GM19397 (cell line): ENCODE measurements around the gene CCDC188.

ENCODE experiments used
- ATAC-seq: cut with Tn5 transposase; IDR thresholded peaks from one replicate; pipeline ENCODE4 v1.9.1; 2021; ENCODE audit warnings: mild to moderate bottlenecking, moderate library complexity; ENCODE audit not compliant: unreplicated experiment

The CCDC188 gene

DNA sequence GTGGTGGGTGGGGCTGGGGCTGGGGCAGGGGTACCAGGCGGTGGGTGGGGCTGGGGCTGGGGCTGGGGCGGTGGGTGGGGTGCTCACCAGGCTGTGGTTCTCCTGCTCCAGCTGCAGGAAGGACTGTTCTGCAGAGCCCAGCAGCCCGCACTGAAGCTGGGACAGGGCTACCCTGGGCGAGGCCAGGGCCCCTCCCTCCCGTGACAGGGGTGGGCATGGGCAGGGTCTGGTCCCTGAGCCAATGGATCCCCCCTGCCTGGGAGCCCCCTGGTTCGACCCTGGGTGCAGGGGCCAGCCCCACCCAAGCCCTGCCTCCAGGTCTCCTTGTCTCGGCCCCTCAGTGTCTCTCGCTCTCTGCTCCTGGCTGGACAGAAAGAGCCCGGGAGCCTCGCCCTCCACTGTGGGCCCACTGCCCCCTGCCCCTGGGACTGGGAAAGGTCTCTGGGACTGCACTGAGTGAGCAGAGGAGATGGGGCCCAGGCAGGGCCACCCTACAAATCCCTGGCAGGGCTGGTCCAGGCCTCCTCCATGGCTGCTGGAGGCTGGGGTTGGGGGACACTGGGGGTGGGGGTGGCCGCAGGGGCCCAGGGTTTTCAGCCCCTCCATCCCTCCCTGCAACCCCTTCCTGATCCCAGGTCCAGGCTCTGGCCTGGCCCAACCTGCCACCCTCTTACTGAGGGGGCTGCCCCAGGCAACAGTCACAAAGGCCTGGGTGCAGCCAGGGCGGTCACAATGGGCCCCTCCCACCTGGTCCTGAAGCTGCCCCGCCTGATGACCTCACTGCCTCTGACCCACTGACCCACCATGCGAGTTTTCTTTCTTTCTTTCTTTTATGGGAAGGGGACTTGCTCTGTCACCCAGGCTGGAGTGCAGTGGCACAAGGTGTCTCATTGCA is at the start of gene CCDC188:
TSS of gene CCDC188 (minus strand) at position 675 of the 895 bp plus-strand sequence. CDS start at position 606, 69 bp downstream.
- ATAC-seq, result no peak

DNA sequence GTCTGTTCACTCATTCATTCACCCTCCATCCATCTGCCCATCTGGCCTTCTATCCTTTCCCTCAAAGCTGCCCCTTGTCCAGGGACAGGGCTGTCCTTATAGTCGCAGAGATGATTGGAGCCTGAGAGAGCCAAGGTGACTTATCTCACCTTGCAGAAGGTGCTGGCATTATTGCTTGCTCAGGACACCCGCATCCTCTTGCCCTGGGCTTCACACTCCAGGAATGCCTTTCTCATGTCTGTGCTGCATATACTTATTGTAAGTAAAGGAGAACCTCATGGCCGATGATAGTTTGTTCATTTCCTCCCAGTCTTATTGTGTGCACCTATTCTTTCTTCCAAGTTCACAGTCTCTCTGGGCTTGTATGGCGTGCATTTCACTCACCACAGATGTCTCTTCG is 49.1 kb upstream of the CCDC188 start:
- no peak for ATAC-seq

DNA sequence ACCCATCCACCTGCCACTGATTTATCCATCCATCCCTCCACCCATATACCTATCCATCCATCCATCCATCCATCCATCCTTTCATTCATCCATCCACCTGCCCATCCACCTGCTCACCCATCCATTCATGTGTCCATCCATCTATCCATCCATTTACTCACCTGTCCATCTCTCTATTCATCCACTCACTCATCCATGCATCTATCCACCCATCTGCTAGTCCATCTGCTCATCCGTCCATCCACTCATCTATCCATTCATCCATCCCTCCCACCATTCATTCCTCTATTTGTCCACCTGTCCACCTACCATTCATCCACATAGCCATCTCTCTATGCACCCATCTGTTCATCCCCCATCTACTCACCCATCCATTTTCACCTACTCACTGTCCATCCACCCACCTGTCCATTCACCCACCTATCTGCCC is 48.6 kb upstream of the CCDC188 start:
- no peak for ATAC-seq

DNA sequence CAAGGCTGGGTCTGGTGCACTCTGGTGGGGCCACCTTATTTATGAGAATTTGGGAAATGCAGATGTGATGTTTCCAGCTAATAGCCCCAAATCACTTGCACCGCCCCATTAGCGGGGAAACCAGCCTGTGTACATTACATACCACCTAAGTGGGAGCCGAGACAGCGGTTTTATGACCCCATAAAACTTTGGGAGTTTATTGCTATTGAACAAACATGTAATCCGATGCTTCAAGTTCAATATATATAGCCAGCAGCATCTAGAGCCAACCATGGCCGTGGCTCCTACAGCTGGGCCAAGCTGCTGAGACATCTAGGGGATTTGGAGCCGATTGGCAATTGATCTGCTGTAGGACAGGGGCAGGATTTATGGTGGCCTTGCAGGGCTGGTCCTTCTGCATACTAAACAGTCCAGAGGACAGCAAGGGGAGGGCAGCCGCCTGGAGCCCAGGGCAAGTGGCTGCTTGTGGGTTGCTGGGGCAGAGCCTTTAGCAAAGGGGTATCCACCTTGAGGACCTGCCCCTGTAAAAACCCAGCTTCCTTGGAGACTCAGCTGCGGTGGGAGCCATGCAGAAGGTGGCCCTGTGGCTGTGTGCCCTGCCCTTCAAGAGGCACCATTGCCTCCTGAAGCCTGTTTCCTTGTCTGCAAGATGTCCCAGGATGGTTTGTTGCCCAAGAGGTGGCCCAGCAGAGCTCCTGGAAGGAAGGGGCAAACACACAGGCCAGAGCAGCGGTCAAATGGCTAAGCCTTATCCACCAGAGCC is 47.9 kb upstream of the CCDC188 start:
- no peak for ATAC-seq

DNA sequence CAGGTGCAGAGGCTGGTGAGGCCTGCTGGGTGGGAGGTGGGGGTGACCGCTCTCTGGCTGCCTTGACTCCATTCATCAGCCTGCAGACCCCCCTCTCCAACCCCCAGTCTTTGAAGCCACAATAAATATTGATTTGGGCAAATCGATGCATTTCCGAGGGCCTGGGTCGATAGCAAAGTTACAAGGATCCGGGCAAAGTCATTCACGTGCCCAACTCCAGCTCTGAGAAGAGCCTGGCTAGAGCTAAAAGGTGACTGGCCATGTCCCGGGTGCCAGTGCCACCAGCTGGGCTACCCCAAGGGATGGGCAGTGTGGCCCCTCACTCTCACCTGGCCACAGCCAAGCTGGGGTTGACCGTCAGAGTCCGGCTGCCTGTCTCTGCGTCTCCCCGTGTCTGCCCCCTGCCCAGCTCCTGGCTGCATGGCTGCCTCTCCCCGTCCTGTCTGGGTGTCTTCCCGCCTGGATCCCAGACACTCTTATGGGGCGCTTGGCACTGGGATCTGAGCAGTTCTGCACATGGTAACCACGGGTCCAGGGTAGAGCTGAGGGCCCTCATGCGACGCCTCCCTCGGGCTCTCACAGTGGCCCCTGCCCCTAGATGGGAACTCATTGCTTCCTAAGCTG is 46.7 kb upstream of the CCDC188 start:
- ATAC-seq, result no peak

DNA sequence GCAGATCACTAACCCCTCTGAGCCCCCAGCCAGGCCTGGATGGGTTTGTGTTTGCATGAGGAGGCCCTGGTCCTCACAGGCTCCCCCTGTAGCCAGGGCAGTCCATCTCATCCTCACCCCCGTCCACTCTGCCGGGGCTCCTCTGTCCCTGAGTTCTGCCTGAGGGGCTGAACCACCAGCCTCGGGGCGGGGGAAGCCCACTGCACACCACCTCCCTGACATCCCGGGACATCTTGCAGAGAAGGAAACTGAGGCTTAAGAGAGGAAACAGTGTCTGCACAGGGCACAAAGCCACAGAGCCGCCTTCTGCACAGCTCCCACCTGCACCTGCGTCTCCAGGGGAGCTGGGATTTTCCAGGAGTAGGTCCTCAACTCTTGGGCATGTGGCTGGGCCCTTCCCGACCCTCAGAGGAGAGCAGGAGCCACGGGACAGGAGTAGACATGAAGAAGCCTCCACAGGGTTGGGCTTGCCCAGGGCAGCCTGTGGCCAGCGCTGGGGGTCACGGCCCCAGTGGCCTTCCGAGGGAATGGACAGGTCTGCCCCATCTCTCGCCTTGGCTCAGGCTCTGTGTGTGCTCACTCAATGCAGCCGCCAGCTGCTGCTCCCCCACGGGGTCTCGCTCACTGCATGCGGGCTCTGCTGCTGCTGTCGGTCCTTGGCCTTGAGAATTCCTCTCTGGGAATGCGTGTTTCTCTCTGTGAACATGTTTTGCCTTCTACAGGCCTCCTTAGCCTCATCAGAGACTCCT is 45.4 kb upstream of the CCDC188 start:
- no peak for ATAC-seq

DNA sequence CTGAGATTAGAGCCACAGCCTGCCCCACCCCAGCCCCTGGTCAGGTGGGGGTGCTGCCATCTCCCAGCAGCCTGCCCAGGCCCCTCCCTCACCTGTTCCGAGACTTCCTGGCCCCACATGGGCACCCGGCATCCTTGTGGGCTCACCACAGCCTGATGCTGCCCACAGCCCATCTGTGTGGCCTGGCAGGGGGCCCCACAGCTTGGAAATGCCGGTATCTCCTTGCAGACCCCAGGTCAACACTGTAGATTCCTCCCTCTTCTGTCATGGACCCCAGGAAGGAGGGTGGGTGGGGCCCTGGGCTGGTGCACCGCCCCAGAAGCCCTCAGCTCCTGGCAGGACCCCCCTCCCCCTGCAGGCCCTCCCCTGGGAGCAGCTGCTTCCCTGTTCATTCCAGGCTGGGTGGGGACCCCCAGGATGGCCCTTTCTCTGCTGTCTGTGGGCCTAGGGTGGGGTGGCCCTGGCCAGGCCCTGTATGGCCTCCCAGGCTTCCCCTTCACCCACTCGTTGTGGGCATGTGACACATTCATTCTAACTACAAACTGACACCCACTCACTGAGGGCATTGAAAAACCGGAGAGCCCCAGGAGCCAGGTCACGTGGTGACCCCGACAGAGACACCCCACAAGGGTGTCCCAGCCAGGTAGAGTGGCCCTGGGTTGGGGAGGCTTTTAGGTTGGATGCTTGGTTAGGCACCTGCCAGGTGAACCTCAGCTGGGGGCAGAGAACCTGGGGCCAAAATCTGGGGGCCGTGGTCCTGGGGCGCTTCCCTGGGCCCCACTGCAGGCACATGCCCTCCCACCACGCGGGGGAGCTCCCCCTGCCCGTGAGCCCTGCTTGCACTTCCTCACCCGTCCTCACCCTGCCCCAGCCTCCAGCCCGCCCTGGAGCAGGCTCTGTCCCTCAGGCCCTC is 44.1 kb upstream of the CCDC188 start:
- no peak for ATAC-seq

DNA sequence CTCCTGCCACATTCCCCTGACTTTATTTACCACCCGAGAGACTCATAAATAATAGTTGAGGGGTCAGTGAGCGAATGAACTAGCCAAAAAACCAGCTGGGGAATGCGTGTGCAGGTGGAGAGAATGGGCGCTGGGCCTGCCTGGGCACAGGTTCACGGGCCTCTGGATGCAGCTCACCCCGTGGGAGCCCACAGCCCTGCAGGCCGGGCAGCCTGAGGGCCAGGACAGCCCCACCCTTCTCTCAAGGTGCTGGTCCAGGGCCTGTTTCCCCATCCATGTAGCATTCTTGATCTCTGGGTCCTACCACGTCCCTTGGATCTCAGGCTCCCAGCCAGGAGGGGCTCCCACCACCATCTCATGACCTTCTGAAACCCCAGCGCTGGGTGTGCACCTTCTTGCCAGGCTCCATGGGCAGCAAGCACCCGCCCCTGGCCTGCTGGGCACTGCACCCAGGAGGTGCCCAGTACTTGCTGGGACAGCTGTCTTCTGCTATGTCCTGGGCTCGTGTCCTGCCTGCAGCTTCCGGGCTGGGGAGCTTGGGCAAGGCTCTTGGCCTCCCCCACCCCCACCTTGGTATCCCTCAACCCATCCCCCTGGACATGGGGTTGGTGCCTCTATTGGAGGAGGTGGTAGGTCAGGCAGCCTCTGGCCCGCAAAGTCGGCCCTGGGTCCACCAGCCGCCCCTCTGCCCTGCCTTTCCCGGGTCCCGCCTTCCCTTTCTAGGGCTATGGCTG is 43.1 kb upstream of the CCDC188 start:
- ATAC-seq, result no peak

DNA sequence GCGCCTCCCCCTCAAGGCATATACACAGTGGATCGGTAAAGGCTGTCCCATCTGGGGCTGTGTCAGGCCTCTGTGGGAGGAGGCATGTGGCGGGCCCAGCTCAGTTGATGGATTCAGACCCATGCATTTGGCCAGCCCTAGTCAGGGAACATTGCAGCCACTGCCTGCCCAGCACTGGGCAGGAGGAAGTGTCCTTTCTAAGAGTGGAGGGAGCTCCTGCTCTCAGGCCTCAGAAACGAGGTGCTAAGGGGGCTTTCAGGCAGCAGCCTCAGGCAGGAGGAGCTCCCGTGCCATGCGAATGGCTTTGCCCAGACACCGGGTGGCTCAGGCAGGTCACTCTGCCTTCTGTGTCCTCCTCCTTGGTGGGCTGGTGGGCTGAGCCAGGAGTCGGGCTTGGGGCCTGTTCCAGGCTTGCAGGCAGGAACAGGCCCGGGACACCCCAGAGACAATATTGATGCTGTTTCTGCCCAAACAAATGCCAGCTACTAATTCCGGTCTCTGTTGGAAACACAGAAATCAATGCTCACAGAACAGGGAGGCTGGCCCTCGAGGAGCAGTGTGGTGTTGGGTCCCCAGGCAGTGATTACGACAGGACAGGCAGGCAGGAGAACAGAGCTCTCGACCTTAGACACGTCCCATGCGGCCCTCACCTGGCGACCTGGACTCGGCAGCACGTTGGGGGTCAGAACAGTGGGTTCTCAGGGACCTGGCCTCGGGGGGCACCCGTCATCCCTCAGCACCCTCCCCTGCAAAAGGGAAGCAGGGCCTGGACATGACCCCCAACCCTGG is 42.3 kb upstream of the CCDC188 start:
- no peak for ATAC-seq

DNA sequence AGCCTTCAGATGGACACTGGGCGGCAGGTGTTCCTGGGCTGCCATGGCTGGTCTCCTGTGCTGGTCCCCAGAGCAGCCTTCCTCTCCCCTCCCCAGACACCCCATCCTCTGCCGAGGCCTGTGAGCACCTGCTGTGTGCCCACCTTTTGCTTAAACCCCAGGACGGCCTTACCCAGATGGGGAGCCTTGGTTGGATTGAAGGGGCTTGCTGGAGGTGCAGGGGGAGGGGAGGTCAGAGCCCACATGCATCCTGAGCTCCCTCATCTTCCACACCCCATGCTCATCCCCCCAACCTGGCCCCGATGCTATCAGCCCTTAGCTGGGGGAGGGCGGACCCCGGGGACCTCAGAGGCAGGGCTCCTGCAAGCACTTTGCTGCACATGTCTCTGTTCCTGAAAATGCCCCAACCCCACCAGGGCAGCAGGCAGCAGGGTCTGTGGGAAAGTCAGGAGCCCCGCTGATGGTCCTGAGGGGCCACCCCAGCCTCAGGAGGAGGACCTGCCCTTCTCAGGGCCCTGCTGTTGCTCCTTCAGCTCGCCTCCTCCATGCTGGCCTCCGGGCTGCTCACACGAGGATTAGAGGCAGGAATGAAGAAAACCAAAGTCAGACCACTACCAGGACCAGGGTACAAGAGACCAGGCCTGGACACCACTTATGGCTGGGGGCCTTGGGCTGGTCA is 41.6 kb upstream of the CCDC188 start:
- ATAC-seq, result no peak

DNA sequence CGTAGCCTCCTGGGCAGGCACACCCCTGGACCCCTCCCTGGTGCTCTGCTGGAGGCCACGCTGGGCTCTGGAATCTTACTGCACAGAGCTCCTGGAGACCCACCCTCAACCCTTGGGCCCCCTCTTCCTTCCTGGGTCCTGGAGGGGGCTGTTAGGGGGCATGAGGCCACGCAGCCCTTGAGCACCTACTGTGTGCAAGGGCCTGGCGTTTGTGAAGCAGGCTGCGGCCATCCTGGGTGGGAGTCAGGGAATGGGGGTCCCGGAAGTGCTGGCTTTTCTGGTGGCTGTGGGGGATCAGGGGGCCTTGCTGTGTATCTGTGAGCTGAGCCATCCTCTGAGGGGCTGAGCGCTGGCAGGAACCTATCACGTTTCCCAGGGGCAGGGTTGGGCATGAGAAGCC is 40.9 kb upstream of the CCDC188 start:
- no peak for ATAC-seq

DNA sequence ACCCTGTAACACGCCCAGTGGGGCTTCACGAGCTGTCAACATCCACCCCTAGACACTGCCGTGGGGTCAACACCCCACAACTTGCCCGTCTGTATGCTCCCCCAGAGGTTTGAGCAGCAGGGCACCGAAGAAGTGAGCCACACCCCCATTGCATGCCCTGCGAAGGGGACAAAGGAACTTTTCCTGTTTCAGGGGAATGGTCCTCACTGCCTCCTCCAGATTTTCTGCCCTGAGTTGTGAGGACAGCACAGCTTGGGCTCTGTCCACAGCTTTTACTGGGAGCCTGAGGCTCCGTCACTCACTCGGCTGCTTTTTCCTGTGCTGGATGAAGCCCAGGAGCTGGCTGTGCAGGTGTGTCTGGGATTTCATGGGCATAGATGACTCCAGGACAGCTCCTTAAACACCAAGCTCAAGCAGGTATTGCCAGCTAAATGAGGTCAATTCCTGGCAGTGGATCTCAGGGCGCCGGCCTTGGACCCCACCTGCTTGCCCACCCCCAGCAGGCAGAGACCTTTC is 40.2 kb upstream of the CCDC188 start:
- ATAC-seq, result no peak

DNA sequence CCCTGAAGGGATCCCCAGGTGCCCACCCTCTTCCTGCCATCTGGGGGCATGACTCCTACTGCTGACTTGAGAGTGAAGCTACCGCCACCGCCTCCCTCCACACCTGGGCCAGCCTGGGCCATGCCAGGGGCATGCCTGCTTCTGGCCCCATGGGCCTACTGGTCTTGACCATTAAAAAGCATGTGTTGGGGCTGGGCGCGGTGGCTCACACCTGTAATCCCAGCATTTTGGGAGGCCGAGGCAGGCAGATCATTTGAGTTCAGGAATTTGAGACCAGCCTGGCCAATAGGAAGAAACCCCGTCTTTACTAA is 37.7 kb upstream of the CCDC188 start:
- ATAC-seq, result no peak

DNA sequence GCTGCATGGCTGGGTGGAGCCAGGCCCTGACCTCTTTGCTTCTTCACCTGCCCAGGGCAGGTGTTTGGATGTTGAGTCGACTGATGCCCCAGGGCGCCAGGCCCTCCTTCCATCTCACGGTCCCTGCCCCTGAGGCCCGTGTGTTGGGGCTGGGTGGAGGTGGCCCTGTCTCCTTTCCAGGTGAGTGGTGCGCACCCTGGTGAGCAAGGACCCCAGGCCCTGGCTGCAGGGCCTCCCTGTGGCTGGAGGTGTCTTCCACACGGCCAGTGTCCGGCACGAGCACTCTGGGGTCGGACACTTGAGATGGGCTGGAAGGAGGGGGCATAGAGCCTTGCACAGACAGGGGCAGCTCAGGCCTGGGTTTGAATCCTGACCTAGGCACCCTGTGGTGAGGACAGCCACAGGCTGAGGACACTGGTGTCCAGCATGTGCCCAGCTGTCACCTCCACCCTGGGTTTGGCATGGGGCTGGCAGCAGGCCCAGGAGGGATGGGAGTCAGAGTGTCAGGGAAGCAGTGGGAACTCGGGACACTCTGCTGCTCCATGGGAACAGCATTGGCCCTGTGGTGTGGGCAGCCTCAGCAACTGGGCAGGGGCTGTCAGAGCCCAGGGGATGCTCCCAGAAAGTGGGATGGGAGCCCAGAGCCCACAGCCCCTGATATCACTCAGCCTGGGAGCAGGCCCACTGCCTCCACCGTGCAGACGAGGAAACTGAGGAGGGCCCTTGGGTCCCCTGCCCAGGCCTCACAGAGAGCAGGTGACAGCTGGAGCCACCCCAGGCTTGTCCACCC is 37.1 kb upstream of the CCDC188 start:
- ATAC-seq, result no peak

DNA sequence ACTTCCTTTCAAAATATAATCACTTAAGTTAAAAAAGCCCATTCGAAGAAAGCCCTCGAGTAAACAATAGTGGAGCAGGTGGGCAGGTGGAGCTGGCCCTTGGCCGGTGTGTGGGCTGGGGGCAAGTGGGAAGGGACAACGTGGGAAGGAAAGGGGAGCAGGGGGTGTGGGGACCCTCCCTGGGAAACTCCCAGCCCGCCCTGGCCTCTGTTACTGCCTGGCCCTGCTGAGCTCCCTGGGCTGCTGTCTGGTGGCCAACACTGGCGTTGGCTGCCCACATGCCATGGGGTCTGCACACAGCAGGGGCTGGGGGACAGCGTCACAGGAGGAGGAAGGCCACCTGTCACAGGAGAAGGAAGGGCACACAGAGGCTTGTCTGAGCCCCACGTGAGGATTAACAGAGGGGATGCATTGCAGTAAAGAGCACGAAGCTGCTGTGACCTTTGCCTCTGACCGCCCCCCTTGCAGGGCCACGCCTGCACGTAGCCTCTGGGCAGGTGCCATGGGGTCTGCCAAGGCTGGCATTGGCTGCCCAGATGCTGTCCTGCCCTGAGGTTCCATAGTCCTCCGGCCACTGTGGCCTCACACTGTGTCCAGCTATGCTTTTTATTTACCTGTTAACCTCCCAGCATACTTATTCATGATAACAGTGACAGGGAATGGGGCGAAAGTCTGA is 36.2 kb upstream of the CCDC188 start:
- no peak for ATAC-seq

DNA sequence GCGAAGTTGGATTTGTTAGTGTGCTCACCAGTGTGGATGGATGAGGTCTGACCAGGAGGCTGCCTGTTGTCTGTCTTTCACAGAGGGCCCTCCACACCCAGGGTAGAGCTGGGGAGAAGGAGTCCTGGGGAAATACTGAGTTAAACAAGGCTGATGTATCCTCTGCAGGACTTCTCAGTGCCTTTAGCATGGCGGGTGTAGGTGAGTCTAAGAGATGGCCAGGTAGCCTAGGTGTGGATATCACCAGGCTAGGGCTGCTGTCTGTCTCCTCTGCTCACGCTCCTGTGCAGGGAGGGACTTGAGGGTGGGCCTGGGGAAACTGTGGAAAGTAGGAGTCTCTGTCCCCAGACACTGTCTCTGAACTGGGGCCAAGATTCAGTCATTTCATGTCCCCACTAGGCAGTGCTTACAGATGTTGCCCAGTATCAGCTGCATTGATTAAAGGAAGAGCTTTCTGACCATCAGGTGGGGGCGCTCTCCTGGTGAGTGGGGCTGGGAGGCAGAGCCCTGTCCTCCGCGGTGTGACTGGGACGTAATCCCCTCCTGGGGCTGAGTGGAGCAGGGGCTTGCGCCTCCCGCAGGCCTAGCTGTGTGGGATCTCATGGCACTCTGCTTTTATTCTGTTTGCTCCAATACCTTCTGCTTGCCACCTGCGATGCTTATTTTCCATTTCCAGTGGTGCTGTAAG is 35.5 kb upstream of the CCDC188 start:
- no peak for ATAC-seq
